ENCODE results near the gene DDX10.

Gene DDX10

DNA sequence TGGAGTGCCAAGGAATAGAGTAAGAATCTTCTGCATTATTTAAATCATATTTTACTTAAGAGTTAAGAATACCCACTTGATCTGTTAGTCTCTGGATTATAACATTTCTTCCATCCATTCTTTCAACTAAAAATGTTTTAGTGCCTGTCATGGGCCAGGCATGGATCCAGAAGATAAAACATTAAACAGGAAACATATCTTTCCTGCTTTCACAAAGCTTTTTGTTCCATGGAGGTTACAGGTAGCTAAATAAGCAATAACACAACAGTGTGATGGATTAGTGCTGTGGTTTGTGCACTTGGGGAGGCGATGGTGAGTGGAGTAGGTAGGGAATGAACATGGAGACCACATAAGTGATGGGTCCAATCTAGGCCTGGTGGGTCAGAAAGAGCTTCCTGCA is 258.5 kb downstream of the DDX10 start:
- TF ChIP-seq, protein P1, sequence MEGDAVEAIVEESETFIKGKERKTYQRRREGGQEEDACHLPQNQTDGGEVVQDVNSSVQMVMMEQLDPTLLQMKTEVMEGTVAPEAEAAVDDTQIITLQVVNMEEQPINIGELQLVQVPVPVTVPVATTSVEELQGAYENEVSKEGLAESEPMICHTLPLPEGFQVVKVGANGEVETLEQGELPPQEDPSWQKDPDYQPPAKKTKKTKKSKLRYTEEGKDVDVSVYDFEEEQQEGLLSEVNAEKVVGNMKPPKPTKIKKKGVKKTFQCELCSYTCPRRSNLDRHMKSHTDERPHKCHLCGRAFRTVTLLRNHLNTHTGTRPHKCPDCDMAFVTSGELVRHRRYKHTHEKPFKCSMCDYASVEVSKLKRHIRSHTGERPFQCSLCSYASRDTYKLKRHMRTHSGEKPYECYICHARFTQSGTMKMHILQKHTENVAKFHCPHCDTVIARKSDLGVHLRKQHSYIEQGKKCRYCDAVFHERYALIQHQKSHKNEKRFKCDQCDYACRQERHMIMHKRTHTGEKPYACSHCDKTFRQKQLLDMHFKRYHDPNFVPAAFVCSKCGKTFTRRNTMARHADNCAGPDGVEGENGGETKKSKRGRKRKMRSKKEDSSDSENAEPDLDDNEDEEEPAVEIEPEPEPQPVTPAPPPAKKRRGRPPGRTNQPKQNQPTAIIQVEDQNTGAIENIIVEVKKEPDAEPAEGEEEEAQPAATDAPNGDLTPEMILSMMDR (IDR thresholded peaks at IDR 0.05): no peak
- Histone ChIP-seq H3K27ac (no peak overlapping the region), H3K4me1 (ENCODE audit: control insufficient read depth in 1 of 2, insufficient read depth in 1 of 2, low read depth in 1 of 2, low read length in 1 of 2) (no peaks in the 10 kb centered on the region), H3K27me3 (no peaks in the 10 kb centered on the region), H3K9me3 (no peaks in the 10 kb centered on the region), H3K4me3 (ENCODE audit: low read depth in 1 of 2, low read length in 1 of 2) (no peak overlapping the region), H3K36me3 (no peaks in the 10 kb centered on the region)

GRCh38 chr11:108926171-108926840 is 261.4 kb downstream of the DDX10 start:
- no peak overlapping the region for H3K27ac ChIP-seq
- H3K27me3 ChIP-seq: no peaks in the 10 kb centered on the region
- TF ChIP-seq, protein P1 (IDR thresholded peaks at IDR 0.05): no peak
- H3K36me3 ChIP-seq: no peaks in the 10 kb centered on the region
- no peak overlapping the region for H3K4me3 ChIP-seq (ENCODE audit: low read depth in 1 of 2, low read length in 1 of 2)
- H3K4me1 ChIP-seq (ENCODE audit: control insufficient read depth in 1 of 2, insufficient read depth in 1 of 2, low read depth in 1 of 2, low read length in 1 of 2): no peaks in the 10 kb centered on the region
- H3K9me3 ChIP-seq: no peaks in the 10 kb centered on the region

- H3K4me1 ChIP-seq (ENCODE audit: control insufficient read depth in 1 of 2, insufficient read depth in 1 of 2, low read depth in 1 of 2, low read length in 1 of 2): no peaks in the 10 kb centered on the region
- no peaks in the 10 kb centered on the region for H3K27me3 ChIP-seq
- H3K36me3 ChIP-seq: no peaks in the 10 kb centered on the region
- H3K27ac ChIP-seq: no peak overlapping the region
- TF ChIP-seq, protein P1 (IDR thresholded peaks at IDR 0.05): no peak
- H3K9me3 ChIP-seq: no peaks in the 10 kb centered on the region
- H3K4me3 ChIP-seq (ENCODE audit: low read depth in 1 of 2, low read length in 1 of 2): no peak overlapping the region
Measured at GRCh38 chr11:108926841-108927577, 262.1 kb downstream of the DDX10 start.

GRCh38 chr11:108927791-108928545 is 263.1 kb downstream of the DDX10 start:
- TF ChIP-seq, protein P1 (IDR thresholded peaks at IDR 0.05): no peak
- H3K9me3 ChIP-seq: no peaks in the 10 kb centered on the region
- H3K4me1 ChIP-seq (ENCODE audit: control insufficient read depth in 1 of 2, insufficient read depth in 1 of 2, low read depth in 1 of 2, low read length in 1 of 2): no peaks in the 10 kb centered on the region
- no peak overlapping the region for H3K4me3 ChIP-seq (ENCODE audit: low read depth in 1 of 2, low read length in 1 of 2)
- no peaks in the 10 kb centered on the region for H3K36me3 ChIP-seq
- no peak overlapping the region for H3K27ac ChIP-seq
- no peaks in the 10 kb centered on the region for H3K27me3 ChIP-seq

DNA sequence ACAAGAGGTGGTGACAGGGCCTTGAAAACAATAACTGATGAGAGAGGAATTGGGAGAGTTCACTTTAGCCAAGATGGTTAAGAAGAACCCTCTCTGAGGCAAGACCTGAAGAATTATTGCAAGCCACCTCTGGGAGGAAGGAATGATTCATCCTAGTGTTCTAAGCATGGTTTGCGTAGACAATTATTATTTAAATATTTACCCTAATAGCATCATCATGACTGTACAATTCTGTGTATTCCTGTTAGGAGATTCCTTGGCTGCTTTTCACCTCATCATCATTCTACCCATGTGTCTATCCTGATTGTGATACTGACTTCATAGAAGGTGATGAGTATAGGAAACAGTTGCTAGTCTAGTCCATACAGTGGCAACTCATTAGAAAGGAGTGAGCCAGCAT is 264.4 kb downstream of the DDX10 start:
- no peaks in the 10 kb centered on the region for H3K27me3 ChIP-seq
- H3K4me3 ChIP-seq (ENCODE audit: low read depth in 1 of 2, low read length in 1 of 2): no peak overlapping the region
- no peak overlapping the region for H3K27ac ChIP-seq
- no peaks in the 10 kb centered on the region for H3K4me1 ChIP-seq (ENCODE audit: control insufficient read depth in 1 of 2, insufficient read depth in 1 of 2, low read depth in 1 of 2, low read length in 1 of 2)
- TF ChIP-seq, protein P1 (IDR thresholded peaks at IDR 0.05): no peak
- no peaks in the 10 kb centered on the region for H3K36me3 ChIP-seq
- no peaks in the 10 kb centered on the region for H3K9me3 ChIP-seq
